RCC 7860 (cell line): Measurements from ENCODE around the gene TBC1D32.
"Not testable (repeated sequence)": the region's sequence is repeated elsewhere in the genome, so short reads cannot be mapped to it uniquely, and the experiment has no call there.

Experiments
- DNase-seq: peaks from one replicate; pipeline ENCODE4 v3.0.0-alpha.2; 2015; ENCODE audit warnings: low spot score
- FAIRE-seq: peaks from 2 replicates; lab custom pipeline; 2012; peaks lifted over from hg19 to GRCh38; lab: Jason Lieb, UNC

Gene TBC1D32

GRCh38 chr6:121333694-121334093, 586 bp downstream of the TBC1D32 start:
- DNase-seq, FAIRE-seq: not testable (repeated sequence)

GRCh38 chr6:121333196-121333595, 1.1 kb downstream of the TBC1D32 start:
- DNase-seq (no peak), FAIRE-seq (no peak)

- DNase-seq (no peak), FAIRE-seq (no peak)
These were observed 3.8 kb downstream of the TBC1D32 start for GRCh38 chr6:121330516-121330915.

GRCh38 chr6:121321282-121321681, 13.0 kb downstream of the TBC1D32 start:
- no peak for DNase-seq
- FAIRE-seq: no peak

- no peak for FAIRE-seq
These were observed 14.7 kb downstream of the TBC1D32 start for GRCh38 chr6:121319603-121320002.

GRCh38 chr6:121319112-121319553, 15.1 kb downstream of the TBC1D32 start:
- DNase-seq (no peak), FAIRE-seq (no peak)

More at GRCh38 chr6:121319603-121320002, 14.7 kb downstream of the TBC1D32 start:
- no peak for DNase-seq

GRCh38 chr6:121314381-121315112, 19.7 kb downstream of the TBC1D32 start:
- FAIRE-seq (no peak), DNase-seq (no peak)

- not testable (repeated sequence) for FAIRE-seq
These were observed 22.5 kb downstream of the TBC1D32 start for GRCh38 chr6:121311814-121312213.

GRCh38 chr6:121310495-121310894, 23.8 kb downstream of the TBC1D32 start:
- DNase-seq: no peak
- no peak for FAIRE-seq

More at GRCh38 chr6:121311814-121312213, 22.5 kb downstream of the TBC1D32 start:
- not testable (repeated sequence) for DNase-seq

GRCh38 chr6:121309768-121310469, 24.4 kb downstream of the TBC1D32 start:
- FAIRE-seq: no peak
- no peak for DNase-seq

- peak; percentile 46 for FAIRE-seq
- DNase-seq: peak; percentile 32
These were observed 28.2 kb downstream of the TBC1D32 start for GRCh38 chr6:121305957-121306607.

GRCh38 chr6:121302882-121303281, 31.4 kb downstream of the TBC1D32 start:
- FAIRE-seq (no peak), DNase-seq (no peak)

GRCh38 chr6:121301156-121301555, 33.1 kb downstream of the TBC1D32 start:
- not testable (repeated sequence) for DNase-seq, FAIRE-seq

GRCh38 chr6:121297694-121298093, 36.6 kb downstream of the TBC1D32 start:
- FAIRE-seq (no peak), DNase-seq (no peak)

- FAIRE-seq: no peak
- DNase-seq: no peak
These were observed 49.2 kb downstream of the TBC1D32 start for GRCh38 chr6:121285041-121285440.

- DNase-seq (no peak), FAIRE-seq (no peak)
These were observed 59.5 kb downstream of the TBC1D32 start for GRCh38 chr6:121274666-121275295.

- FAIRE-seq: no peak
These were observed 70.5 kb downstream of the TBC1D32 start for GRCh38 chr6:121263742-121264141.

GRCh38 chr6:121260651-121261102, 73.6 kb downstream of the TBC1D32 start:
- no peak for DNase-seq

More at GRCh38 chr6:121263742-121264141, 70.5 kb downstream of the TBC1D32 start:
- DNase-seq: no peak

GRCh38 chr6:121247386-121247785, 86.9 kb downstream of the TBC1D32 start:
- DNase-seq (peak; percentile 19), FAIRE-seq (no peak)

More at GRCh38 chr6:121260651-121261102, 73.6 kb downstream of the TBC1D32 start:
- FAIRE-seq: no peak

- no peak for FAIRE-seq
These were observed 91.9 kb downstream of the TBC1D32 start for GRCh38 chr6:121242386-121242785.

GRCh38 chr6:121237859-121238258, 96.4 kb downstream of the TBC1D32 start:
- no peak for DNase-seq
- FAIRE-seq: no peak

More at GRCh38 chr6:121242386-121242785, 91.9 kb downstream of the TBC1D32 start:
- DNase-seq: no peak
